ENCODE data around the gene DAB2IP. TPM values are rescaled to one million over a fixed set of nuclear protein-coding genes. Genes with fewer than 3 reads are reported as not detected.

DAB2IP gene
- total RNA-seq, 4 donors from 2014 or later: 42.0 to 93.4 (median 47.9) TPM

DNA sequence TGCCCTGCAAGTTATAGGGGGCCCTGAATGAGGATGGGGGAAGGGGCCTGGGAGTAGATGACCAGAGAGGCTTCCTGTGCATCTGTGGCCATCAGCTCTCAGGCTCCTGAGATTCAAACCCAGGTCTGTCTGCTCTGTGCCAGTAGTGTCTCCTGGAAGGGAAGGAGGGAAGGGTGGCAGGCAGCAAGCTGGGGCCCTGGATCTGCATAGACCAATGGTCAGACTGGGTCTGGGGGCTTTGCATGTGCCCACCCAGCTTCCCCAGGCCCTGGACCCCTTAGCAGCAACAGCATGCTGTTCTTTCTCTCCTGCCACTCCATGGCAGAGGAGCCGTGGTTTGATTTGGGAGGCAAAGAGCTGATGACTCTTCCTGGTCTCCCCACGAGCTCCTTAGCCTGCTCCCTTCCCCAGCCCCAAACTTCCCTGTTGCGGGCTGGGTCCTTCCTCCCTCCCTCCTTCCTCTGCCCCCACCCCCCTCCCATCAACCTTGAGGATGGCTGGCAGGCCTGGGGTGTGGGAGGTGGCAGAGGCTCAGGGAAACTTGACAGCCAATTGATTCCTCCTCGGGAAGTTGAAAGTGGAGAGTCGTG, 31.6 kb downstream of the DAB2IP start:
- Histone ChIP-seq H3K27me3 (no peaks in the 10 kb centered on the region), H3K27ac (no peak overlapping the region), H3K4me3 (no peak overlapping the region), H3K36me3 (peaks cover 0 to 47% of the 10 kb centered on the region in 2 donors), H3K4me1 (peaks cover 0 to 23% (median 0%) of the 10 kb centered on the region in 3 donors), H3K9me3 (no peaks in the 10 kb centered on the region)
- no peak for ATAC-seq
- TF ChIP-seq POLR2A (IDR thresholded peaks at IDR 0.05): no peak
- no peak for TF ChIP-seq POLR2AphosphoS5 (IDR thresholded peaks at IDR 0.05)
- no peak for TF ChIP-seq CTCF (IDR thresholded peaks at IDR 0.05)
- no peak for TF ChIP-seq EP300 (IDR thresholded peaks at IDR 0.05)
- 54% methylated on average over 4 of the region's 5 CpGs; no CpG with 5 or more reads in 1 of the 2 donors for WGBS, 2 donors (ENCODE audit: low coverage in 1 of 2)

DNA sequence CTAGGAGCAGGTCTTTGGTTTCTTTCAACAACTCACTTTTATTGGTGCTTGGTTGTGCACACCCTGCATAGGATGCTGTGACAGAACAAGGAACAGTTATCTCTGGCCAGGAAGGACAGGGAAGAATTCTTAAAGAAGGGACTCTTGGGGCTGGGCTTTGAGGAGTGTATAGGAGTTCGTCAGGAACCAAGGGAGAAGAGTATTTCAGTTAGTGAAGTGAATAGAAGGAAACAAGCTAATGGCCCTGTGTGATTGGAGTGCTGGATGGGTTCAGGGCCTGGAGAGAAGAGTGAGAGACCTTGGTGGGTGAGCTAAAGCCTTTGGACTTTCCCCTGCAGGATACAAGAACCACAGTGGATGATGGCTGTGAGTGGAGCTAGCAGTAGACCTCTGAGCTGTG, 32.2 kb downstream of the DAB2IP start:
- Histone ChIP-seq H3K4me1 (peaks cover 0 to 23% (median 0%) of the 10 kb centered on the region in 3 donors), H3K27ac (no peak overlapping the region), H3K36me3 (peaks cover 0 to 43% of the 10 kb centered on the region in 2 donors), H3K4me3 (no peak overlapping the region), H3K27me3 (no peaks in the 10 kb centered on the region), H3K9me3 (no peaks in the 10 kb centered on the region)
- 100% methylated on average over 1 of the region's 1 CpG for WGBS, 2 donors (ENCODE audit: low coverage in 1 of 2)
- ATAC-seq: no peak
- TF ChIP-seq POLR2AphosphoS5 (IDR thresholded peaks at IDR 0.05): no peak
- no peak for TF ChIP-seq CTCF (IDR thresholded peaks at IDR 0.05)
- no peak for TF ChIP-seq POLR2A (IDR thresholded peaks at IDR 0.05)
- no peak for TF ChIP-seq EP300 (IDR thresholded peaks at IDR 0.05)

DNA sequence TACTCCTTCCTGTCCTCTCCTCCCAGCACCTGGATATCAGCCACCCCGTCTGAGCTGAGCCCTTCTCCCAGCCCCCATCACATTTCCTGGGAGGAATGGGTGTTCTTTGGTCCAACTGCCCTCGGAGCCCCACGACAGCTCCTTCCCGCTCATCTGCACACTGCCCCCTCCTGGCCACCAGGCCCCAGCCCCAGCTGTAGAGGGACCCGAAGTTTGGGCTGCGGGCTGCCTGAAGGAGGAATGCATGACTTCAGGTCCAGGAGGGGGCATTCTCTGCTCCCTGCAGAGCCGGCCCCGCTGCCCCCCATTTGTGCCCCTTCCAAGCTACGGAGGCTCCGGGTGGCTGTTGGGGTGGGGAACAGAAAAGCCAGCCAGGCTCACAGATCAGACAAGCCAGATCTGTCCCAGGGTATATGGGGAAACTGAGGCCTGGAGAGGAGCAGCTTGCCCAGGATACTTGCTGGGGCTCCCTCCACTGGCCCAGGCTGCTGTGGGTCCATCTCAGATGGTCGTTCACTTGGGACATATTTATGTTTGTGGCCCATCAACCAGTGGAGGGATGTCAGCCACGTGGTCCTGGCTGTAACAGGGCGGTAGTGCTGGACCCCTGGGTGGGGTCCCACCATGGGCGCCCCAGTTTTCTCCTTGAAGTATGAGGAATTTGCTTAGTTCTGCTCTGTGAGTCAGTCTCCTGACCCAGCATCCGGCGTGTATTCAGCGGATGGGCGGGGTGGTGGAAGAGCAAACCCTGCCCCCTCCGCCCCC, 33.1 kb downstream of the DAB2IP start:
- WGBS, 2 donors (ENCODE audit: low coverage in 1 of 2): 56 to 70% methylated on average over 2 to 7 of the region's 19 CpGs
- no peak overlapping the region for H3K4me3 ChIP-seq
- H3K36me3 ChIP-seq: peaks cover 0 to 34% of the 10 kb centered on the region in 2 donors
- no peak overlapping the region for H3K27ac ChIP-seq
- H3K4me1 ChIP-seq: peaks cover 0 to 23% (median 0%) of the 10 kb centered on the region in 3 donors
- no peaks in the 10 kb centered on the region for H3K9me3 ChIP-seq
- TF ChIP-seq POLR2AphosphoS5 (IDR thresholded peaks at IDR 0.05) (no peak), CTCF (IDR thresholded peaks at IDR 0.05) (peak in 3 of 4 experiments; percentile 60 to 75 (median 62))
- no peaks in the 10 kb centered on the region for H3K27me3 ChIP-seq
- no peak for ATAC-seq

DNA sequence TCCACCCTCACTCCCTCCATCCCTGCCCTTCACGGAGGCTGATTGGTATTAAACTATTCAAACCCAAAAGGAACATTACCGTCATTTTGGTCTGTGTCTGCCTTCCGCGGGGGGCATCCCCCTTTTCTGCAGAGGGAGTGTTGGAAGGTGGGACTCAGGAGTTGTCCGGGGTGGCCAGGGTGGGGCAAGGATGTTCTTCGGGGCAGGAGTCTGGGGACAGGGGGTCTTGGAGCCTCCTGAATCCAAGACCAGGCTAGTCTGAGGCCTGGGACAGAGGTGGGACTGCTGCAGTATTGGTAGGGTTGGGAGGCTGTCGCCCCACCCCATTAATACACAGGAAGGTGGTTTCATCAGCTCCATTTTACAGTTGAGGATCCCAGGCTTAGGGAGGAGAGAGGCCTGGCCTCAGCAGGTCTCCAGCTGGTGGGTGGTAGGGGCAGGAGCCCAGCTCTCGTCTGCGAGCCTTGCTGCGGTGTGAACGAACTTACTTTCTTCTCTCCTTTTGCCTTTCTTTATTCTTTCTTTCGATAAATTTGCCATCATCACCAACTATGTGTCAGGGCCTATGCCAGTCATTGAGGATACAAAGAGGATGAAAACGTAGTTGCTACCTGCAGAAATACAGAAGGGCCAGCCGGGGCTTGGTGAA, 33.8 kb downstream of the DAB2IP start:
- WGBS, 2 donors (ENCODE audit: low coverage in 1 of 2): 85 to 94% methylated on average over 5 to 10 of the region's 14 CpGs
- no peaks in the 10 kb centered on the region for H3K9me3 ChIP-seq
- peaks cover 0 to 27% of the 10 kb centered on the region in 2 donors for H3K36me3 ChIP-seq
- no peak overlapping the region for H3K4me3 ChIP-seq
- ATAC-seq: no peak
- H3K27me3 ChIP-seq: no peaks in the 10 kb centered on the region
- TF ChIP-seq EP300 (IDR thresholded peaks at IDR 0.05): no peak
- TF ChIP-seq CTCF (IDR thresholded peaks at IDR 0.05): no peak
- TF ChIP-seq POLR2A (IDR thresholded peaks at IDR 0.05): no peak
- no peak for TF ChIP-seq POLR2AphosphoS5 (IDR thresholded peaks at IDR 0.05)
- H3K27ac ChIP-seq: no peak overlapping the region
- H3K4me1 ChIP-seq: peaks cover 0 to 27% (median 0%) of the 10 kb centered on the region in 3 donors
